Astrocyte (in vitro differentiated cells and primary cell): ENCODE data around the gene TBCB. TPM values are rescaled to one million over a fixed set of nuclear protein-coding genes. Genes with fewer than 3 reads are reported as not detected.

Source experiments
- DNase-seq: peaks from one replicate; pipeline ENCODE4 v3.0.0-alpha.2; 2010; ENCODE audit warnings: low read depth
- FAIRE-seq: peaks from 2 replicates; lab custom pipeline; 2011; peaks lifted over from hg19 to GRCh38; lab: Jason Lieb, UNC
- H2AFZ ChIP-seq: 2 replicates; pipeline ENCODE4 v1.6.0; 2012; ENCODE audit warnings: low read depth, low read length, inconsistent platforms
- H3K27ac ChIP-seq: 2 replicates; pipeline ENCODE4 v1.5.1; 2011; ENCODE audit warnings: low read depth, low read length, inconsistent platforms
- H3K27me3 ChIP-seq: 2 replicates; pipeline ENCODE4 v1.6.0; 2011; ENCODE audit warnings: low read length, inconsistent platforms; ENCODE audit not compliant: insufficient read depth
- H3K36me3 ChIP-seq: 2 replicates; pipeline ENCODE4 v1.5.1; 2011; ENCODE audit warnings: low read length, inconsistent platforms; ENCODE audit not compliant: insufficient read depth
- H3K4me1 ChIP-seq: 2 replicates; pipeline ENCODE4 v1.5.1; 2011; ENCODE audit warnings: low read length, inconsistent platforms; ENCODE audit not compliant: insufficient read depth
- H3K4me2 ChIP-seq: 2 replicates; pipeline ENCODE4 v1.6.0; 2012; ENCODE audit warnings: low read length, inconsistent platforms
- H3K4me3 ChIP-seq: 2 replicates; pipeline ENCODE4 v1.5.1; 2011; ENCODE audit warnings: low read depth, mild to moderate bottlenecking, low read length, inconsistent platforms; ENCODE audit not compliant: insufficient read depth
- H3K79me2 ChIP-seq: 2 replicates; pipeline ENCODE4 v1.6.0; 2012; ENCODE audit warnings: mild to moderate bottlenecking, low read length, inconsistent platforms; ENCODE audit not compliant: insufficient read depth
- H3K9ac ChIP-seq: 2 replicates; pipeline ENCODE4 v1.6.0; 2012; ENCODE audit warnings: mild to moderate bottlenecking, low read length, inconsistent platforms
- H3K9me3 ChIP-seq: 2 replicates; pipeline ENCODE4 v1.5.1; 2012; ENCODE audit warnings: low read depth, mild to moderate bottlenecking, low read length, inconsistent platforms; ENCODE audit not compliant: insufficient read depth
- H4K20me1 ChIP-seq: 2 replicates; pipeline ENCODE4 v1.6.0; 2012; ENCODE audit warnings: low read length, inconsistent platforms; ENCODE audit not compliant: insufficient read depth
- H3K27ac Mint-ChIP-seq: one replicate; pipeline ENCODE4 v1.8.0; 2021; ENCODE audit warnings: mild to moderate bottlenecking, mixed read lengths; ENCODE audit not compliant: unreplicated experiment
- H3K27me3 Mint-ChIP-seq: one replicate; pipeline ENCODE4 v1.8.0; 2021; ENCODE audit warnings: low read depth, mixed read lengths; ENCODE audit not compliant: unreplicated experiment
- H3K36me3 Mint-ChIP-seq: one replicate; pipeline ENCODE4 v1.8.0; 2021; ENCODE audit warnings: low read depth, mixed read lengths; ENCODE audit not compliant: unreplicated experiment
- H3K4me1 Mint-ChIP-seq: one replicate; pipeline ENCODE4 v1.8.0; 2021; ENCODE audit warnings: low read depth, mixed read lengths; ENCODE audit not compliant: unreplicated experiment
- H3K4me3 Mint-ChIP-seq: one replicate; pipeline ENCODE4 v1.8.0; 2021; ENCODE audit warnings: mild to moderate bottlenecking, moderate library complexity, mixed read lengths; ENCODE audit not compliant: unreplicated experiment
- H3K9me3 Mint-ChIP-seq: one replicate; pipeline ENCODE4 v1.8.0; 2021; ENCODE audit warnings: mild to moderate bottlenecking, mixed read lengths; ENCODE audit not compliant: unreplicated experiment
- CTCF ChIP-seq: IDR thresholded peaks from 2 replicates; pipeline ENCODE4 v1.5.1; 2011; ENCODE audit warnings: low read depth, mild to moderate bottlenecking, inconsistent platforms, low read length, moderate library complexity; ENCODE audit not compliant: insufficient read depth
- EZH2 ChIP-seq: IDR thresholded peaks from 2 replicates; pipeline ENCODE4 v1.6.1; 2012; ENCODE audit warnings: mild to moderate bottlenecking, low read length, inconsistent platforms; ENCODE audit not compliant: insufficient read depth
- total RNA-seq: library from RNA; stranded (reverse); gene quantifications from 2 replicates; pipeline ENCODE4 v1.2.1, GENCODE V29; 2021

TBCB gene
- total RNA-seq, 1 donor from 2014 or later, result 244 TPM

DNA sequence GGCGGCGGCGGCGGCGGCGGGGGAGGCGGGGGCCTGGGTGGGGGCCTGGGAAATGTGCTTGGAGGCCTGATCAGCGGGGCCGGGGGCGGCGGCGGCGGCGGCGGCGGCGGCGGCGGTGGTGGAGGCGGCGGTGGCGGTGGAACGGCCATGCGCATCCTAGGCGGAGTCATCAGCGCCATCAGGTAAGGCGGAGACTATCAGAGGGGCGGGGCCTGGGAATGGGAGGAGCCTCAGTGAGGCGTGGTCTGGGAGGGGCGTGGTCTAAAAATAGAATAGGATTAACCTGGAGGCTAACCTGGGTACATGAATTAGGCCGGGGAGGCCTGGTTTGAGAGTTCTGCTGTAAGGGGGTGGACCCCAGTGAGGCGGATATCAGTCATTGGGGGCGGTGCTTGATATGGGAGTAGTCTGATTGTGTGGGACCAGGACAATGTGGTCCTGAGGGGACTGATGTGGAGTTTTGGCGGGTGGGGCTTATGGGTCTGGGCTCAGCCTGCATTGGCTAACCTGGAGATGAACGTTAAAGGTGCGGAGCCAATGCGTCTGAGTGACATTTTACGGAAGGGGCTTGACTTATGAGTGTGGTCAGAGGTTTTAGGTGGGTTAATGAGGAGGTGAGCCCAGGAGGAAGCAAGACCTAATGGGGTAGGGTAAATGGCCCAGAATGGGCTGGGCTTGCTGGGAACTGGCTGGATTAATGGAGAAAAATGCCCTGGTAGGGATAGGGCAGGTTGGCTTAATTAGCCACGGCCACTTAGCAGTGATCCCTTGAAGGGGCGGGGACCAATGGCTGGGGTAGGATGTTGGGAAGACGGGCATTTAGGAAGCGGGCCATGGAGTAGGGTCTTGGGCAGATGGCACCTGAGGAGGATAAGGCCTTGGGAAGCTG is 26.0 kb downstream of the TBCB start:
- peak overlapping the region; percentile 95 for H3K4me2 ChIP-seq
- H3K27ac ChIP-seq, result peak overlapping the region; percentile 9
- H3K27me3 ChIP-seq, result no peaks in the 10 kb centered on the region
- no peaks in the 10 kb centered on the region for H3K9me3 ChIP-seq
- peak overlapping the region; percentile 98 for H3K4me3 Mint-ChIP-seq
- DNase-seq, result peak; percentile 53
- peaks cover 22% of the 10 kb centered on the region for H3K36me3 Mint-ChIP-seq
- TF ChIP-seq EZH2, result no peak
- TF ChIP-seq CTCF, result no peak
- peaks cover 6% of the 10 kb centered on the region for H3K4me1 Mint-ChIP-seq
- peak overlapping the region; percentile 88 for H3K27ac Mint-ChIP-seq
- H3K4me3 ChIP-seq, result peak overlapping the region; percentile 90
- H4K20me1 ChIP-seq, result peaks cover 40% of the 10 kb centered on the region
- peaks cover 3% of the 10 kb centered on the region for H3K9me3 Mint-ChIP-seq
- H3K27me3 Mint-ChIP-seq, result no peaks in the 10 kb centered on the region
- H3K79me2 ChIP-seq, result peaks cover 51% of the 10 kb centered on the region
- H3K9ac ChIP-seq, result peak overlapping the region; percentile 98
- H3K4me1 ChIP-seq, result peaks cover 15% of the 10 kb centered on the region
- H3K36me3 ChIP-seq, result peaks cover 26% of the 10 kb centered on the region
- FAIRE-seq, result no peak
- no peak overlapping the region for H2AFZ ChIP-seq

- Mint-ChIP-seq H3K4me3 (peak overlapping the region; percentile 98), H3K4me1 (peaks cover 6% of the 10 kb centered on the region), H3K36me3 (peaks cover 27% of the 10 kb centered on the region), H3K27me3 (no peaks in the 10 kb centered on the region), H3K9me3 (peaks cover 3% of the 10 kb centered on the region), H3K27ac (peak overlapping the region; percentile 41)
- DNase-seq (no peak), FAIRE-seq (no peak)
- Histone ChIP-seq H3K4me1 (peaks cover 10% of the 10 kb centered on the region), H2AFZ (no peak overlapping the region), H3K79me2 (peaks cover 54% of the 10 kb centered on the region), H4K20me1 (peaks cover 48% of the 10 kb centered on the region), H3K4me2 (peak overlapping the region; percentile 85), H3K36me3 (peaks cover 33% of the 10 kb centered on the region), H3K9ac (no peak overlapping the region), H3K4me3 (no peak overlapping the region), H3K27me3 (no peaks in the 10 kb centered on the region), H3K27ac (no peak overlapping the region), H3K9me3 (no peaks in the 10 kb centered on the region)
- TF ChIP-seq CTCF, result no peak
- TF ChIP-seq EZH2, result no peak
Observed at GRCh38 chr19:36142046-36142445, 26.8 kb downstream of the TBCB start.

DNA sequence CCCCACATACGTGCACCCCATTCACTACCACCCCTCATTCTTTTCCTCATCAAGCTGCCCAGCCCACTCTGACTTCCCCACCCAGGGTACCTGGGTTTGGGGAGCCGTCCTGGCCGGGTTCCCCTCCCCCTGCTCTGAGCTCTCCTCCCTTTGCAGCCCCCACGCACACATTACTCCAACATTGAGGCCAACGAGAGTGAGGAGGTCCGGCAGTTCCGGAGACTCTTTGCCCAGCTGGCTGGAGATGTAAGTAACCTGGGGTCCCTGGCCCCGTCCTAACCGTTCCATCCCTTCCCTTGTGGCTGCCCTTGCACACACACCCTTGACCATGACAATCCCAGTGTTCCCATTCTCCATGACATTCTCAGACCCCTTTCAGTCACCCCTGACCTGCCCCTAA is 27.2 kb downstream of the TBCB start:
- no peak overlapping the region for H3K27ac ChIP-seq
- Mint-ChIP-seq H3K27ac (no peak overlapping the region), H3K9me3 (peaks cover 3% of the 10 kb centered on the region), H3K4me3 (peak overlapping the region; percentile 62), H3K36me3 (peaks cover 31% of the 10 kb centered on the region), H3K4me1 (peaks cover 6% of the 10 kb centered on the region), H3K27me3 (no peaks in the 10 kb centered on the region)
- peaks cover 7% of the 10 kb centered on the region for H3K4me1 ChIP-seq
- H3K9ac ChIP-seq, result no peak overlapping the region
- no peaks in the 10 kb centered on the region for H3K9me3 ChIP-seq
- TF ChIP-seq EZH2 (no peak), CTCF (no peak)
- H3K79me2 ChIP-seq, result peaks cover 55% of the 10 kb centered on the region
- DNase-seq (no peak), FAIRE-seq (no peak)
- H3K36me3 ChIP-seq, result peaks cover 35% of the 10 kb centered on the region
- H4K20me1 ChIP-seq, result peaks cover 51% of the 10 kb centered on the region
- H3K27me3 ChIP-seq, result no peaks in the 10 kb centered on the region
- H3K4me2 ChIP-seq, result no peak overlapping the region
- H2AFZ ChIP-seq, result no peak overlapping the region
- H3K4me3 ChIP-seq, result no peak overlapping the region
